Loucy (cell line): Measurements from ENCODE around the gene ALPK3.

ENCODE experiments used
- CTCF ChIP-seq: fragments of 200-600 bp; sonication (generic); conservative IDR thresholded peaks from 2 replicates; pipeline ENCODE4 v1.5.1; 2014; ENCODE audit warnings: mild to moderate bottlenecking, antibody characterized with exemption, low read length
- EZH2phosphoT487 ChIP-seq: fragments of 200-600 bp; IDR thresholded peaks from 2 replicates; pipeline ENCODE4 v1.6.1; 2018; ENCODE audit warnings: antibody characterized with exemption, mild to moderate bottlenecking, moderate library complexity, borderline replicate concordance

GRCh38 chr15:84782346-84782745 lies 34.8 kb upstream of the ALPK3 start:
- no peak for TF ChIP-seq CTCF
- no peak for TF ChIP-seq EZH2phosphoT487
